GM23338 (cell line): Measurements from ENCODE around the gene MYO1D.

Source experiments
- CREB1 ChIP-seq: fragments of 250-450 bp; sonication (Bioruptor Pico); IDR thresholded peaks from 2 replicates; pipeline ENCODE4 v1.5.0; 2020; ENCODE audit warnings: low read depth, mild to moderate bottlenecking, moderate library complexity
- CTCF ChIP-seq, 2 experiments: fragments of 200-600 bp in 1 of 2; sonication (generic) in 1 of 2; conservative IDR thresholded peaks; 2 replicates each; pipeline versions ENCODE4 v1.5.1 to v1.6.1; 2016 to 2017; ENCODE audit warnings: antibody characterized with exemption in 2 of 2, low read depth in 2 of 2, mild to moderate bottlenecking in 2 of 2, moderate library complexity in 1 of 2
- EZH2 ChIP-seq: fragments of 200-600 bp; sonication (generic); IDR thresholded peaks from one replicate; pipeline ENCODE4 v1.8.0; 2017; ENCODE audit warnings: antibody characterized with exemption, mild to moderate bottlenecking, low read depth; ENCODE audit not compliant: unreplicated experiment
- EZH2phosphoT487 ChIP-seq: fragments of 200-600 bp; sonication (generic); IDR thresholded peaks from one replicate; pipeline ENCODE4 v1.8.1; 2018; ENCODE audit warnings: antibody characterized with exemption; ENCODE audit not compliant: unreplicated experiment
- JUNB ChIP-seq: IDR thresholded peaks from one replicate; pipeline ENCODE4 v1.6.1; 2016; ENCODE audit warnings: antibody characterized with exemption; ENCODE audit not compliant: unreplicated experiment
- POLR2AphosphoS5 ChIP-seq: IDR thresholded peaks from 2 replicates; pipeline ENCODE4 v1.6.1; 2016; ENCODE audit warnings: antibody characterized with exemption, low read depth
- ZNF114 ChIP-seq: fragments of 250-450 bp; sonication (Bioruptor Pico); IDR thresholded peaks from 2 replicates; pipeline ENCODE4 v1.5.0; 2020; ENCODE audit warnings: mild to moderate bottlenecking, moderate library complexity
- ZNF331 ChIP-seq: fragments of 250-450 bp; sonication (Bioruptor Pico); IDR thresholded peaks from 2 replicates; pipeline ENCODE4 v1.5.0; 2020; ENCODE audit warnings: low read depth, mild to moderate bottlenecking, moderate library complexity
- TF ChIP-seq, protein P1 (sequence below): IDR thresholded peaks from one replicate; pipeline ENCODE4 v1.6.1; 2018; ENCODE audit warnings: antibody characterized with exemption; ENCODE audit not compliant: unreplicated experiment

DNA sequence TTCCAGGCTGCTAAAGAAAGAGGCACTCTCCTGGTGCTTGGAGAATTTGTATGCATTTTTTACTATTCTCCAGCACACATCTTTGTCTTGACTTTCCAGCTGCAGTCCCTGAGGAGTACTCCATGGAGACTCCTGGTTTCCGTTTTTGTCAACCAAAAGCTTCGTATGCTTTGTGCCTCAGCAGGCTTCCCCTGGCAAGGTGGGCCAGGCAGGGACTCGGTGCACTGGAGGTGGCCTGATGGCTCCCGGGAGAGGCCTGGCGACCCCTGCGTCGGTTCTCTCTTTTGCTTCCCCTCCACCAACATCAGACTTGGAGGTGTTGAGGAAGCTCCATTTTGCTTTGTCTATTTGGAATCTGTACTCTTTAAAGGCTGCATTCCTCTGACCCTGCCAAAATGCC is 366.5 kb downstream of the MYO1D start:
- TF ChIP-seq CTCF (conservative IDR thresholded peaks at IDR 0.05; ENCODE audit: low read depth in 2 of 2) = no peak
- TF ChIP-seq POLR2AphosphoS5 = no peak
- no peak for TF ChIP-seq EZH2
- no peak for TF ChIP-seq ZNF331 (CRISPR knock-in tag)
- TF ChIP-seq, protein P1, sequence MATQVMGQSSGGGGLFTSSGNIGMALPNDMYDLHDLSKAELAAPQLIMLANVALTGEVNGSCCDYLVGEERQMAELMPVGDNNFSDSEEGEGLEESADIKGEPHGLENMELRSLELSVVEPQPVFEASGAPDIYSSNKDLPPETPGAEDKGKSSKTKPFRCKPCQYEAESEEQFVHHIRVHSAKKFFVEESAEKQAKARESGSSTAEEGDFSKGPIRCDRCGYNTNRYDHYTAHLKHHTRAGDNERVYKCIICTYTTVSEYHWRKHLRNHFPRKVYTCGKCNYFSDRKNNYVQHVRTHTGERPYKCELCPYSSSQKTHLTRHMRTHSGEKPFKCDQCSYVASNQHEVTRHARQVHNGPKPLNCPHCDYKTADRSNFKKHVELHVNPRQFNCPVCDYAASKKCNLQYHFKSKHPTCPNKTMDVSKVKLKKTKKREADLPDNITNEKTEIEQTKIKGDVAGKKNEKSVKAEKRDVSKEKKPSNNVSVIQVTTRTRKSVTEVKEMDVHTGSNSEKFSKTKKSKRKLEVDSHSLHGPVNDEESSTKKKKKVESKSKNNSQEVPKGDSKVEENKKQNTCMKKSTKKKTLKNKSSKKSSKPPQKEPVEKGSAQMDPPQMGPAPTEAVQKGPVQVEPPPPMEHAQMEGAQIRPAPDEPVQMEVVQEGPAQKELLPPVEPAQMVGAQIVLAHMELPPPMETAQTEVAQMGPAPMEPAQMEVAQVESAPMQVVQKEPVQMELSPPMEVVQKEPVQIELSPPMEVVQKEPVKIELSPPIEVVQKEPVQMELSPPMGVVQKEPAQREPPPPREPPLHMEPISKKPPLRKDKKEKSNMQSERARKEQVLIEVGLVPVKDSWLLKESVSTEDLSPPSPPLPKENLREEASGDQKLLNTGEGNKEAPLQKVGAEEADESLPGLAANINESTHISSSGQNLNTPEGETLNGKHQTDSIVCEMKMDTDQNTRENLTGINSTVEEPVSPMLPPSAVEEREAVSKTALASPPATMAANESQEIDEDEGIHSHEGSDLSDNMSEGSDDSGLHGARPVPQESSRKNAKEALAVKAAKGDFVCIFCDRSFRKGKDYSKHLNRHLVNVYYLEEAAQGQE = no peak
- no peak for TF ChIP-seq CREB1 (CRISPR knock-in tag)
- TF ChIP-seq JUNB = no peak
- TF ChIP-seq EZH2phosphoT487 = no peak
- TF ChIP-seq ZNF114 = no peak
